ENCODE data around the gene SPINK14.

Gene SPINK14, protein sequence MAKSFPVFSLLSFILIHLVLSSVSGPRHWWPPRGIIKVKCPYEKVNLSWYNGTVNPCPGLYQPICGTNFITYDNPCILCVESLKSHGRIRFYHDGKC

DNA sequence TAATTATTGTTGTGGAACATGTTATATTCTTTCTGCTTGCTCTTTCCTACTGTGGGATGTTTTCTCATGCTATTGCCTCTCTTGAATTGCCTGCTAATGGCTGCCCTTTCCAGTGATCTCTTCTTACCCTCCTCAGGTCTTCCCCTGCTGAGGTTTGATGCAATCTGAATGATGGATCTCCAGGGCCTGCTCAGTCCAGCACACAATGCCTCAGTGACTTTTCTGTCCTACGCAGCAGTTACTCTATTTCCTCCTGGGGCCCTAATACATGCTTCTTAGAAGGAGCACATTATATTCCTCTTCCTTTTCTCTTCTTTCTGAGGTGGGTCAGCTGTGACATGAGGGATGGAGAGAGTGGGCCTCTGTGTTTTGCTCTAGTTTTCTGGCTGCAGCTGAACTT, at the start of gene SPINK14:
Gene SPINK14 (plus strand): TSS at position 301 of the 400 bp plus-strand sequence. CDS start 1,187 bp downstream, outside the sequence.
- no peak for DNase-seq (ENCODE audit: low read depth in 2 of 3, low spot score in 2 of 3)

DNA sequence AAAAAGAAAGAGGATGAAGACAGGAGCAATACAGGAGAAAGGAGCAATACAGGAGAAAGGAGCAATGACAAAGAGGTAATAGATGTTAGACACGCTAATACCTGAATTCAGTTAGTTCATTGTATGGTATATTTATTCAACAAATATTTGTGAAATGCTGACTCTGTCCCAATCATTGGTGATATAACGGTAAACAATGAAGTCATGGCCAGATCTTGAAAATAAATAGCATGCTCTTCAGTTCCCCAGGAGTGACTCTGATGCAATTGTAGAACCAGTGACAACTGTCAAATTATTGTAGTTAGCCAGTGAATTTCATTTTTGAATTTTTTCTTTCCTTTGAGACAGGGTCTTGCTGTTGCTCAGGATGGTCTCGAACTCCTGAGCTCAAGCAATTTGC, 48.0 kb upstream of the SPINK14 start:
- DNase-seq (ENCODE audit: low read depth in 2 of 3, low spot score in 2 of 3), result no peak

DNA sequence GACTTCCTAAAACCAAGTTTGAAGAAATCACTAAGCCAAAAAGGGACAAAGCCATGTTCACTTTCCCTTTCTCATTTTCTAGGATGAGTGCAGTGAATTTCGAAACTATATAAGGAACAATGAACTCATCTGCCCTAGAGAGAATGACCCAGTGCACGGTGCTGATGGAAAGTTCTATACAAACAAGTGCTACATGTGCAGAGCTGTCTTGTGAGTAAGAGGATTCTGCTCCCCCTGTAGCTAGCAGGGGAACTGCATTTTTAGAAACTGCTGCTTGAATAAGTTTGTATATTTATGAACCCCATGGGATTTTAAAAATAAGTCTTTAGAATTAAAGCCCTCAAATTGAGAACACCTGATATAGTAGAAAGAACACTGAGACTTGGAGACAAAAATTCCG, 42.7 kb upstream of the SPINK14 start:
- DNase-seq (ENCODE audit: low read depth in 2 of 3, low spot score in 2 of 3), result no peak

DNA sequence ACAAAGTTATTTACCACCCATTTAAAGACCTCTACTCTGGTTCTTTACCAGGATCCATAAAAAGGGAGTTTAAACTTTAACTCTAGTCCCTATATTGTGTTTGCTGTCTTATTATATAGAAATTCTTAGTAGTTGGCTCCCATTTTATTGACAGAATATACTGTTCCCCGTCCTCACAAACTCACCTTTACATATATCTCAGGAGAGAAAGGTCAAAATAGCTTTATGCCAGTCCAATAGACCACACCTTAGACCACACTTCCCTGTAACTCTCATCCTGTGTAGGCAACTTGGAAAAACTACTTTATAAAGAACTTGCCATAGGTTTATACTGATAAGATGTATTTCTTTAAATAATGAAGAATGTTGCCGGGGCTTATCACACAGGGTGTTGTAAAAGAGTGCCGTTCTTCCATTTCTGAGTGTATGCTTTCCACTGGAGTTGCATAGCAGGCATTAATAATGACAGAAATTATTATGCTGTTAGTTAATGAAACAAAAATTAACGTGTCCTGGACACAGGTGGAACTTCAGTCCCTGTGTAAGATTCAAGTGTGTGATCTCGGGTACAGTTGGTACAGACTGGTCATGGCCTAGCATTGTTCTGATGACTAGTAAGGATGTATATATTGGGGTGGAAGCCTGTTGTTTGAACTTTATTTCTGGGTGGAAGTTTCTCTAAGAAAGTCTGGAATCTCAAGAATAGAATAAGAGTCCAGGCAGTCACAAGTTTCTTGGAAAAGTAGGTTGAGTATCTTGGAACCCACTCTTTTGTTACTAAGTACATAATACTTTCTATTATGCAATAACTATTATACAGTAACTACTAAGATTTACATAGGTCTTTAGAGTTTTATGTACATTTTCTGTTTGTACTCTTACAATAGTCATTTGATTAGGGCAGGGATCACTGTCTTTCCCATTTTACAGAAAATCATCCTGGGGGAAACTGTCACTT, 33.0 kb upstream of the SPINK14 start:
- DNase-seq (ENCODE audit: low read depth in 2 of 3, low spot score in 2 of 3), result no peak

DNA sequence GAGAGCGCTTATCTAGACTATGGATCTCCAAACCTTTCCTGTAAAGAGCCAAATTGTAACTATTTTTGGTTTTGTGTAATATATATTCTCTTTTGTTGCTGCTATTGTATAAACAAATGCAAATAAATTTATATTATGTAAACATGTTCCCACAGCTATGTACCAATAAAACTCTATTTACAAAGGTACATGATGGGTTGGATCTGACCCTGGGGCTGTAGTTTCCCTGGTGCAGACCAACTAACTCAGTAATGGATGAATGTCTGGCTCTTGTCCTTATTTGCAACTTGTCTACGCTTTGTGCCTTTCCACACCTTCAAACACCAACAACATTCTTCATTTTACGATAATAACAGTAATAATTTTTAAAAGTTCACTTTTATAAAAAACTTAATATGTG, 27.5 kb upstream of the SPINK14 start:
- no peak for DNase-seq (ENCODE audit: low read depth in 2 of 3, low spot score in 2 of 3)

DNA sequence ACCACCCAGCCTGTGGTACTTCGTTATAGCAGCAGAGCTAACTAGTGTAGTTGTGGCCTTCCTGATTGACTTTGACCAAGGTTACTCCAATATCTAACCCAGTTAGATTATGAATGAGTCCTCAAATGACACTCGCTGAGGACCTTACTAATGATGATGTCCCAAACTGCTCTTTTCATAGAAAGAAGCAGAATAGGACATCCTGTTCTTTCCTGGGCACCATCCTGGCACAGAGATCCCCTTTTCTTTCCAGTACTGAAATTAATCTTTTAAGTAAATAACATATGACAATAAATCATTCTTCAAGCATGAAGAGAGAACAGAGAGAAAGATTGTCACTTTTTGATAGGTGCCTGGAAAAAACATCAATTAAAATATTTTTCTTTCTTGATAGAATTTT, 26.7 kb upstream of the SPINK14 start:
- no peak for DNase-seq (ENCODE audit: low read depth in 2 of 3, low spot score in 2 of 3)

DNA sequence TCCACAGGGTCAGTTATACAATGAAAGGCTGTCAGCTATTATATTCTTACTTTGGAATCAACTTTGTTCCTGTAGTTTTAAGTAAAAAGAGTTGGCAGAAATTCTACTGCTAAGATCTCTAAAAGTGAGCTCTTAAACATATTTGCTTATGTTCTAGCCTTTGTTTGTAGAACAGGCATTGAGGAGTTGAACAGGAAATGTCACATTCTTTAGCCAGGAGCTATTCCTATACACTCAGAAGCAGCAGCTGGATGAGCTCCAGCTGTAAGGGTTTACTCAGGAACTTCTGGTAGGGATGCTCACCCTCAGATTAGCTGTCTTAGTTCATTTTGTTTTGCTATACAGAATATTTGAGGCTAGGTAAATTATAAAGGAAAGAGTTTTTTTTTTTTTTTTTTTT, 22.4 kb upstream of the SPINK14 start:
- no peak for DNase-seq (ENCODE audit: low read depth in 2 of 3, low spot score in 2 of 3)

DNA sequence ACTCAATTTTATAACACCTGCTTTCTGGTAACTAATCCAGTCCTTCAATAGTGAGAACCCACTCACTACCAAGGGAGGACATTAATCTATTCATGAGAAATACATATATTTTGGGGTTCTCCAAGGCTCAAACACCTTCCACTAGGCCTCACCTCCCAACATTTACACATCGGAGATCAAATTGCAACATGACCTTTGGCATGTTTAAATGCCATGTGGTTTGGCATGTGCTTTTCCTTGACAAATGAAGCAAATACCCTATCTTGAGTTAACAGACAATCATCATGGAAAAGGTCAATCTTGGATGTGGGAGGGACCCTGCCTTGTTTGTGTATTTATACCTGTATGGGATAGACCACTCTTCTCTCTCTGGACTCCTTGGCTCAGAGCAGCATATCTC, 21.9 kb upstream of the SPINK14 start:
- DNase-seq (ENCODE audit: low read depth in 2 of 3, low spot score in 2 of 3), result no peak

DNA sequence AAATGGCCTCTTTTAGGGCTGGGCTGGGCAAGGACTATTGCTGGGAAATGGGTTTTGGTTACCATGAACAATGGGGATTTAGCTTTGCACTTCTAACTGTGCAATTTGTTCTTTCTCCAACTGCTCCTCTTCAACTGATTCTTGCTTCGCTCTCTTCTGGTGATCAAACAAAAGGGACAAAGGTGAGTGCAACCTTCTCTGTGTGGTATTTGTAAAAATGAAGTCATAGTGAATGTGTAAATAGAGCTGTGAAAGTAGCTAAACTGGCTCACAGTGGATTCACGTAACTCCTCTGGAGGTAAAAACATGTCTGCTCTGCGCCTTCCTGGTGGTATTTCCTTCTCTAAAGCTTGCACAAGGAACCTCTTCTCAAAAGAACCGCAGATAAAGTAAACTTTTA, 20.9 kb upstream of the SPINK14 start:
- DNase-seq (ENCODE audit: low read depth in 2 of 3, low spot score in 2 of 3), result no peak

DNA sequence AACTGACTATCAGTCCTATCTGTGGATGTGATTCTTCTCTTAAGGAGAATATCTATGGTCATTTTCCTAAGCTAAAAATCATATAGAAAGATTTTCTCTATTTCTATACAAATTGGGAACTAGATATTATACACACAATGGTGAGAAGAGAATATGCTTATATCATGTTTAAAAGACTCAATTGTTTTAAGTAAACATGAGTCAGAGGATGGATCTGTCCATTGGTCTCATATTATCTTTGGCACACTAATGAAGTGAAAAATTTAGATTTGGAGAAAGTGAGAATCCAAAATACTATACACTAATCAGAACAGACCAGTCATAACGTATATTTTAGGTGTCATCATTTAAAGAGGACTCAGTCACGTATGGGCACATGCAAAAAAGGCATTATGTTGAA, 16.5 kb upstream of the SPINK14 start:
- no peak for DNase-seq (ENCODE audit: low read depth in 2 of 3, low spot score in 2 of 3)

DNA sequence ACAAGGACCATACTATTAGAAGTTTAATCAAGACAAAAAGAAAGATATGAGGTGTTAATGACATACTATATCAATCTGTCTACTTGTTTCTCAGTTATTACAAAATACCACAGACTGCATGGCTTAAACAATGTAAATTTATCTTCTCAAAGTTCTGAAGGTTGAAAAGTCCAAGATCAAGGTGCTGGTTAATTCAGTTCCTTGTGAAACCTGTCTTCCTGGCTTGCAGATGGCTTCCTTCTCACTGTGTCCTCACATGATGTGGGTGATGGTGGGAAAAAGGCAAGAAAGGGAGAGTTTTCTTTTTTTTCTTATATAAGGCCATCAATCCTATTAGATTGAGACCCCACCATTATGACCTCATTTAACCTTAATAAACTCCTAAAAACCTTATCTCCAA, 15.6 kb upstream of the SPINK14 start:
- no peak for DNase-seq (ENCODE audit: low read depth in 2 of 3, low spot score in 2 of 3)

DNA sequence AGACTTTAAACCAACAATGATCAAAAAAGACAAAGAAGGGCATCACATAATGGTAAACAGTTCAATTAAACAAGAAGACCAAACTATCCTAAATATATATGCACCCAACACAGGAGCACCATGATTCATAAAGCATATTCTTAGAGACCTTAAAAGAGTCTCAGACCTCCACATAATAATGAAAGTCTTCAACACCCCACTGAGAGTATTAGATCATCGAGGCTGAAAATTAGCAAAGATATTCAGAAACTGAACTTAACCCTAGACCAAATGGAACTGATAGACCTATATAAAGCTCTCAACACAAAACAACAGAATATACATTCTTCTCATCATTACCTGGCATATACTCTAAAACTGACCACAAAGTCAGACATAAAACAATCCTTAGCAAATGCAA, 11.7 kb upstream of the SPINK14 start:
- no peak for DNase-seq (ENCODE audit: low read depth in 2 of 3, low spot score in 2 of 3)

DNA sequence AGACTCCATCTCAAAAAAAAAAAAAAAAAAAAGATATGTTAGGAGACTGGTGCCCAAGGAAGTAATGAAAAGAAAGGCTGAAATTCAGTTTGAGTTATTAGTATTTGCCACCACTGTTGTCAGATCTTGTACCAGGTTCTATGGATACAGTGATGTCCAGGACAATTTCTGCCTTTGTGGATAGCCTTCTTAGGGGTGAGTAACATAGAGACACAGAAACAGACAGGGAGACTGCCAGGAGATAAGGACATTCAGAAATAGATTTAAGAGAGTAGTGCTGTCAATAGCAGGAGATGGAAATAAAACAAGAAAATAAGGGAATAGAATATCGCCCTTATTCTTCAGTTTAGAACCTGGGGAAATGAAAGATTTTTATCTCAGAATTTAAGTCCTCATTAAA, 6.3 kb upstream of the SPINK14 start:
- DNase-seq (ENCODE audit: low read depth in 2 of 3, low spot score in 2 of 3), result no peak

DNA sequence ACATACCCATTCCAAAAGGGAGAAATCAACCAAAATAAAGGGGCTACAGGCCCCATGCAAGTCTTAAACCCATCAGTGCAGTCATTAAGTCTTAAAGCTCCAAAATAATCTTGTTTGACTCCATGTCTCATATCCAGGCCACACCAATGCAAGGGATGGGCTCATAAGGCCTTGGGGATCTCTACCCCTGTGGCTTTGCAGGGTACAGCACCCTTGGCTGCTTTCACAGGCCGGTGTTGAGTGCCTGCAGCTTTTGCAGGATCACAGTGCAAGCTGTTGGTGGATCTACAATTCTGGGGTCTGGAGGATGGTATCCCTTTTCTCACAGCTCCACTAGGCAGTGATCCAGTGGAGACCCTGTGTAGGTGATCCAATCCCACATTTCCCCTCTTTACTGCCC, 5.0 kb upstream of the SPINK14 start:
- no peak for DNase-seq (ENCODE audit: low read depth in 2 of 3, low spot score in 2 of 3)

DNA sequence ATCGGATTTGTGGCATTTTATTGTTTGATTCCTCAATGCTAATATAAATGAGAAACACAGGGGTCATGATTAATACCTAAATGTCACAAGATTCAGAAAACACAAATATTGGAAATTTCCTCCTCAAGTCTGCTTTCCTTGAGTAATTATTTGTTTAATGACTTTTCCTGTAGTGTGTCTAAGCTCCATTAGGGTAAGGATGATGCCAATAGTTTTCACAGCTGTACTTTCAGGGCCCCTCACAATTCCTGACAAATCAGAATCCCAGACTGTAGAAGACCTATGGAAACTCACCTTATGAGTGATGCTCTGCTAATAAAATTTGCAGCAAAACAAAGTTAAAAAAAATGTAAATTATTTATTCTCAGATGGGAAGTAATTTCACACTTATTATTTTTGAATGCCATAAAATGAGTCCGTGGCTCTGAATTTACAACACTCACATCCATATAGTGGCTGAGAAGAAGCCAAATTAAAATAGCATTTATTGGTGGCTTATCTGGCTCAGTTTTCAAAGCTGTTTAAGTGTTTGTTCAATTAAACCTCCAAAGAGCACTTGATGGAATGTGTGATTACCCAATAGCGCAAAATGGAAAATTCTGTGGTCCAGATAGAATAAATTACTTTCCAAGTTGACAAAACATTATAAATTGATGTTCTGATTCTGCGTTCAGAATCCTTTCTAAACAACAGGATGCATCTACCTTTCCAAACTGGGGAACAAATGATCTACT, 1.6 kb upstream of the SPINK14 start:
- no peak for DNase-seq (ENCODE audit: low read depth in 2 of 3, low spot score in 2 of 3)

DNA sequence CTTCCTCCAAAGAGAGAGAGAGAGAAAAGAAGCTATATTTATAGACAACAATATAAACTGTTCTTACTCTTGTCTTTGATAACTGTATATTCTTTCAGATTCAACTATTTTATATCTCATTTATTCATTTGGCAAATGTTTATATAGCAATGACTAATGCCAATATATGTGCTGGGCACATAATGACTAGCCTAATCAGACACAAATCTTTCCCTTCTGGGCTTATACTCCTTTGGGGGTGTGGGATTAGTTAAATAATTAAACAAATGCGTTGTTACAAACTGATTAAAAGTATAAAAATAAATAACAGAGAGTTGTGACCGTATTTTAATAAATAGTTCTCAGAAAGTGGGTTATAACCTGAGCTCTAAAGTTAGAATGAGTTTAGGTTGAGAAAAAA, 4.0 kb downstream of the SPINK14 start:
- DNase-seq (ENCODE audit: low read depth in 2 of 3, low spot score in 2 of 3), result no peak

DNA sequence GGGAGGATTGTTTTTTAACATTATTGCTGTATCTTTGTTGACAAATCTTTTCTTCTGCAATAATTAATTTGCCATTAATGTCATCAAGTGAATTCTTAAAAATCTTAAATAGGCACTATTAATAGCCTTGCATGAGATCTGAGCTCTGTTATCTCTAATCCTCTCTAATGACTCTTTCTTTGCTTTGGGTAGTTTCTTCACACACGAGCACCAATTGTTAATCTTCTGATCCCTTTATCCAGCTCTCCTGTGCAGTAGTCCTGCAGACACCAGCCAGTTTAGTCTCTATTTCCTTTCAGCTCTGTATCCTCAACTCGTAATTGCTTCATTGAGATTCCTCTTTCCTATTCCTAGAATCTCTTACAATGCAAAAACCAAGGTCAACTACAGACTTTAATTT, 8.1 kb downstream of the SPINK14 start:
- no peak for DNase-seq (ENCODE audit: low read depth in 2 of 3, low spot score in 2 of 3)

DNA sequence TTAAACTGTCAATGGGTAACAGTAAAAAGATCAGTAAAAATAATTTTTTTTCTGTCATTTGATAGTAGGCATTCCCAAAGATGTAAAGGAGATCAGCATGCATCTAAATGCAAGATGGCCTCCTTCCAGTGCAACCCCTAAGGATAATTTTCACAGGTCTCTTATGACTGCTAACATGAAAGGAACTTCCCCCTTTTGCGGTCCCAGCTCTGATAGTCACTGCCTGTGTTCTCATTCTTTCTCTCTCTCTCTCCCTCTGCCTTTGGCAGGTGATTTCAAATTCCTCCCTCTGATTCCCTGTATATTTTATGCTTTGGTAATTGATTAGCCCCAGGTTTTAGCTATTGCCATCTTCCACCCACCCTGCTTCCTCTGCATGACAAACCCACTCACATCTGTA, 8.9 kb downstream of the SPINK14 start:
- no peak for DNase-seq (ENCODE audit: low read depth in 2 of 3, low spot score in 2 of 3)

DNA sequence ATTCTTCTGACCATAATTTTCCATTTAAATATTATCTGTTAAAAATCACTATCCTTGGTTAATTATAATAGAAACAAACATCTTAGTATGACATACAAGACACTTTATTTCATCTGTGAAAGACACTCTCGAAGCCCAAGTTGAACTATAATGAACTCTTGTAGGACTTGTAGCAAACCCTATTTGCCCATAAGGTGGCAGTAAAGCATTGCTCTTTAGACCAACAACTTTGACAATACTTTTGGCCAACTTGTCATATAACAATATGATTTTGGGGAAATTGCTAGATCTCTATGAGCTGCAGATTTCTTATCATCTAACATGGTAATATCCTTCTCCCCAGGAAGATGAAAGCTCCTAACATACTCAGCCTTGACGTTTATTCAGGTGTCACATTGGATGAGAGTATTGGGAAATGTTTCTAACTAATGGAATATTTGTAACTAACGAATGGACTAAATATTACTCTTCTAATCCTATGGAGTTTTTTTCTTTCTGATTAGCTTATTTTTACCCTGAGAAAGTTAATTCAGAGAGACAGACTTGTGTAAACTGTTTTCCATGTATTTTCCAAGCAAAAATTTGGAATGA, 11.0 kb downstream of the SPINK14 start:
- no peak for DNase-seq (ENCODE audit: low read depth in 2 of 3, low spot score in 2 of 3)

DNA sequence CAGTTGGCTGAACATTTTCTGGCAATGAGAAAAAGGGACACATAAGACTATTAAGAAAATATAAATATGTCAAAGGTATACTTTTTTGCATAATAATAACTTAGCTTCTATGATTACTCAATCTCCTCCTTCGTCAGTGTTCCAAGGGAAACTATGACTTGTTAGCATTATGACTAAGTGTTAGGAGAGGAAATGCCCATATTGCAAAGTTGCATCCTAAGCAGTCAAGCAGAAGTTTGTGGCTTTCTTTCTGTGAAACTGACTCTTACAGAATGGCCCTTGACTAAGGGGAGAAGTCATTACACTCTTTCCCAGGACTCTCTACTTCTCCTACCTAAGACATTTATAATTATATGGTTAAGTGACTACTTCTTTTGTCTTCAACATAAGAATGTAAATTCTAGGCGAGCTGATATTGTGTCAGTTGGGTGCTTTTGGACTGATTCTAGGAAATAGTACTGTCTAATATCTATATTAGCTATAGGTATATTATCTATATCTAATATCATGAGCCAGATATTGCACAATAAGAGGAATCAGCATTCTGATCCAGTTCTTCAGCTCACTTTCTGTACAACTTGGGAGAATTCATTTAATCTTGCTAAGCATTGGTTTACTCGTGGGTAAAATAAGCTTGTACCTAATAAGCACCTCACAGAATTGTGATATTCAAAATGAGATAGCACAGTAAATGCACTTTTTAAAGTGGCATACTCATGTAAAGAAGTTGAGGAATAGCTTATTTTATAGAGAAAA, 18.1 kb downstream of the SPINK14 start:
- no peak for DNase-seq (ENCODE audit: low read depth in 2 of 3, low spot score in 2 of 3)

DNA sequence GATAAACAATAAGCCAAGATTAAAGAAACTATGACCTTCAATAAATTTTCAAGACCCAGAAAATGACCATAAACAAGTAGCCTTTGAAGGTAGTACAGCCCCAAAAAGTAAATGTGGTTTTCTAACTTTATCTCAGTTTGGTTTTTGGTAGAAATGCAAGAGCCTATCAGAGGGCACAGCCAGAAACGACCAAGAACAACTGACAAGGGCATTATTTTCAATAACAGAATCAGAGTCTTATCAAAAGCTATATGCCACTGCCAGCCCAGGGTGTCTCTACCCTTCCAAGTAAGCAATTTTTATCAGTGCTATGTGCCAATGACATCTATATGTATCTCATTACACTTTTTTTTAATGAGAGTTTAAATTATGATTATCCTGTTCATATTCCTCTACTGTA, 22.7 kb downstream of the SPINK14 start:
- DNase-seq (ENCODE audit: low read depth in 2 of 3, low spot score in 2 of 3), result no peak
